DND-41 (cell line): ENCODE measurements around the gene ATP6V0D1.

ENCODE experiments used
- ATAC-seq: fragments of 200-7000 bp; cut with Tn5 transposase; 3 replicates; pipeline ENCODE4 v1.9.1; 2021; ENCODE audit warnings: low read depth; ENCODE audit not compliant: insufficient read depth
- DNase-seq: peaks from one replicate; pipeline ENCODE4 v3.0.0-alpha.2; 2020
- H2AFZ ChIP-seq: 2 replicates; pipeline ENCODE4 v1.6.0; 2012; ENCODE audit warnings: low read depth, low read length
- H3K27ac ChIP-seq: 2 replicates; pipeline ENCODE4 v1.5.1; 2012; ENCODE audit warnings: low read length, inconsistent platforms
- H3K27me3 ChIP-seq: fragments of 200-600 bp; sonication (generic); 2 replicates; pipeline ENCODE4 v1.6.0; 2012; ENCODE audit warnings: low read length, mild to moderate bottlenecking, inconsistent platforms; ENCODE audit not compliant: insufficient read depth, poor library complexity
- H3K36me3 ChIP-seq: 2 replicates; pipeline ENCODE4 v1.5.1; 2012; ENCODE audit warnings: low read length, inconsistent platforms; ENCODE audit not compliant: insufficient read depth
- H3K4me1 ChIP-seq: 2 replicates; pipeline ENCODE4 v1.5.1; 2012; ENCODE audit warnings: mild to moderate bottlenecking, low read length; ENCODE audit not compliant: insufficient read depth
- H3K4me2 ChIP-seq: 2 replicates; pipeline ENCODE4 v1.6.0; 2012; ENCODE audit warnings: mild to moderate bottlenecking, moderate library complexity, low read length, inconsistent platforms; ENCODE audit not compliant: insufficient read depth
- H3K4me3 ChIP-seq, 2 experiments: fragments of 200-600 bp in 1 of 2; shearing (Covaris generic) in 1 of 2; 2 replicates each; pipeline ENCODE4 v1.5.1; 2012 to 2016; ENCODE audit warnings: inconsistent platforms in 2 of 2, low read length in 2 of 2, mild to moderate bottlenecking in 2 of 2, low read depth in 1 of 2, moderate library complexity in 1 of 2
- H3K79me2 ChIP-seq: 2 replicates; pipeline ENCODE4 v1.6.0; 2012; ENCODE audit warnings: low read length, inconsistent platforms; ENCODE audit not compliant: insufficient read depth
- H3K9ac ChIP-seq: 2 replicates; pipeline ENCODE4 v1.6.0; 2012; ENCODE audit warnings: low read depth, mild to moderate bottlenecking, inconsistent platforms, low read length, moderate library complexity
- H3K9me3 ChIP-seq: 2 replicates; pipeline ENCODE4 v1.5.1; 2012; ENCODE audit warnings: low read length, moderate library complexity, mild to moderate bottlenecking, inconsistent platforms; ENCODE audit not compliant: insufficient read depth, severe bottlenecking
- H4K20me1 ChIP-seq: 2 replicates; pipeline ENCODE4 v1.6.0; 2012; ENCODE audit warnings: low read length; ENCODE audit not compliant: insufficient read depth
- EZH2 ChIP-seq: IDR thresholded peaks from 3 replicates; pipeline ENCODE4 v1.6.1; 2012; ENCODE audit warnings: borderline replicate concordance, low read depth, mild to moderate bottlenecking, moderate library complexity, low read length, inconsistent platforms; ENCODE audit not compliant: severe bottlenecking
- TF ChIP-seq, protein P1 (sequence below): IDR thresholded peaks from 2 replicates; pipeline ENCODE4 v1.5.1; 2012; ENCODE audit warnings: borderline replicate concordance, low read length, moderate library complexity, mild to moderate bottlenecking; ENCODE audit not compliant: poor library complexity, severe bottlenecking; ENCODE audit errors: extremely low read depth

The ATP6V0D1 gene

GRCh38 chr16:67404740-67405226, 76.2 kb downstream of the ATP6V0D1 start:
- DNase-seq (no peak), ATAC-seq (no peak)
- Histone ChIP-seq H3K36me3 (no peaks in the 10 kb centered on the region), H3K4me2 (no peak overlapping the region), H3K4me3 (no peak overlapping the region), H3K4me1 (no peaks in the 10 kb centered on the region), H3K79me2 (no peaks in the 10 kb centered on the region), H3K27me3 (peaks cover 6% of the 10 kb centered on the region), H4K20me1 (no peaks in the 10 kb centered on the region), H3K9me3 (no peaks in the 10 kb centered on the region), H3K27ac (no peak overlapping the region), H2AFZ (no peak overlapping the region), H3K9ac (no peak overlapping the region)
- TF ChIP-seq, protein P1, sequence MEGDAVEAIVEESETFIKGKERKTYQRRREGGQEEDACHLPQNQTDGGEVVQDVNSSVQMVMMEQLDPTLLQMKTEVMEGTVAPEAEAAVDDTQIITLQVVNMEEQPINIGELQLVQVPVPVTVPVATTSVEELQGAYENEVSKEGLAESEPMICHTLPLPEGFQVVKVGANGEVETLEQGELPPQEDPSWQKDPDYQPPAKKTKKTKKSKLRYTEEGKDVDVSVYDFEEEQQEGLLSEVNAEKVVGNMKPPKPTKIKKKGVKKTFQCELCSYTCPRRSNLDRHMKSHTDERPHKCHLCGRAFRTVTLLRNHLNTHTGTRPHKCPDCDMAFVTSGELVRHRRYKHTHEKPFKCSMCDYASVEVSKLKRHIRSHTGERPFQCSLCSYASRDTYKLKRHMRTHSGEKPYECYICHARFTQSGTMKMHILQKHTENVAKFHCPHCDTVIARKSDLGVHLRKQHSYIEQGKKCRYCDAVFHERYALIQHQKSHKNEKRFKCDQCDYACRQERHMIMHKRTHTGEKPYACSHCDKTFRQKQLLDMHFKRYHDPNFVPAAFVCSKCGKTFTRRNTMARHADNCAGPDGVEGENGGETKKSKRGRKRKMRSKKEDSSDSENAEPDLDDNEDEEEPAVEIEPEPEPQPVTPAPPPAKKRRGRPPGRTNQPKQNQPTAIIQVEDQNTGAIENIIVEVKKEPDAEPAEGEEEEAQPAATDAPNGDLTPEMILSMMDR = no peak
- no peak for TF ChIP-seq EZH2

DNA sequence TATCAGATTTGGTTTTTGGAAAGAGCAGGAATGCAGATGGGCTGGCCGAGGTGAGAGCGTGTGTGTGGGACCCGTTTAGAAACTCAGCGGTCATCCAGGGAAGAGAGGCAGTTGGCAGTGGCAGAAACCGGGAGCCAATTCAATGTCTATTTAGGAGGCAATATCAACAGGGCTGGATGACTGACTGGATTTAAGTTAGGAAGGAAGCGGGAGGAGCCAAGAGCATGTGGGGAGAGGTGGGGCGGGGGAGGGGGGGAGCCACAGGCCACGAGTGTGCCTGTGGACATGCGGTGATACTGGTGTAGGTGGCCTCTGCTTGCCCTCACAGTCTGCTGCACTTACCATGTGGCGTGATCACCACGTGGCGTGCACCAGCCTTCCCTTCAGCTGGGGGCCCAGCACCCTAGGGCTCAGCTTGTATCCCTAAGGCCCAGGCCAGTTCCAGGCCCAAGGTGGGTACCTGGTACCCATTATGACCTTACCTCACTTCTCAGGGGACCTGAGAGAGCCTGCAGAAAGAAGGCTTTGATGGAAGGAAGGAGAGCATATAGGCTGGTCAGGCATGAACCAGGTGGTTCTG, 76.9 kb downstream of the ATP6V0D1 start:
- no peaks in the 10 kb centered on the region for H4K20me1 ChIP-seq
- no peak overlapping the region for H2AFZ ChIP-seq
- no peak overlapping the region for H3K4me2 ChIP-seq
- ATAC-seq = no peak
- no peaks in the 10 kb centered on the region for H3K79me2 ChIP-seq
- no peak for DNase-seq
- H3K36me3 ChIP-seq = no peaks in the 10 kb centered on the region
- H3K9ac ChIP-seq = no peak overlapping the region
- TF ChIP-seq, protein P1 = no peak
- TF ChIP-seq EZH2 = no peak
- no peaks in the 10 kb centered on the region for H3K4me1 ChIP-seq
- H3K4me3 ChIP-seq = no peak overlapping the region
- no peak overlapping the region for H3K27ac ChIP-seq
- H3K9me3 ChIP-seq = no peaks in the 10 kb centered on the region
- peaks cover 6% of the 10 kb centered on the region for H3K27me3 ChIP-seq

GRCh38 chr16:67400901-67401300, 80.1 kb downstream of the ATP6V0D1 start:
- DNase-seq (no peak), ATAC-seq (no peak)
- no peak overlapping the region for H3K4me2 ChIP-seq
- H3K36me3 ChIP-seq = no peaks in the 10 kb centered on the region
- no peak overlapping the region for H3K27ac ChIP-seq
- no peaks in the 10 kb centered on the region for H3K27me3 ChIP-seq
- H4K20me1 ChIP-seq = no peaks in the 10 kb centered on the region
- H3K9me3 ChIP-seq = no peaks in the 10 kb centered on the region
- TF ChIP-seq, protein P1 = no peak
- no peak for TF ChIP-seq EZH2
- no peak overlapping the region for H2AFZ ChIP-seq
- no peaks in the 10 kb centered on the region for H3K4me1 ChIP-seq
- no peak overlapping the region for H3K4me3 ChIP-seq
- H3K79me2 ChIP-seq = no peaks in the 10 kb centered on the region
- H3K9ac ChIP-seq = no peak overlapping the region
